Astrocyte (in vitro differentiated cells and primary cell): ENCODE measurements around the gene DPEP1. TPM values are rescaled to one million over a fixed set of nuclear protein-coding genes. Genes with fewer than 3 reads are reported as not detected.
"Not testable (repeated sequence)": the region's sequence is repeated elsewhere in the genome, so short reads cannot be mapped to it uniquely, and the experiment has no call there.

Experiments used
- DNase-seq: peaks from one replicate; pipeline ENCODE4 v3.0.0-alpha.2; 2010; ENCODE audit warnings: low read depth
- FAIRE-seq: peaks from 2 replicates; lab custom pipeline; 2011; peaks lifted over from hg19 to GRCh38; lab: Jason Lieb, UNC
- H2AFZ ChIP-seq: 2 replicates; pipeline ENCODE4 v1.6.0; 2012; ENCODE audit warnings: low read depth, low read length, inconsistent platforms
- H3K27ac ChIP-seq: 2 replicates; pipeline ENCODE4 v1.5.1; 2011; ENCODE audit warnings: low read depth, low read length, inconsistent platforms
- H3K27me3 ChIP-seq: 2 replicates; pipeline ENCODE4 v1.6.0; 2011; ENCODE audit warnings: low read length, inconsistent platforms; ENCODE audit not compliant: insufficient read depth
- H3K36me3 ChIP-seq: 2 replicates; pipeline ENCODE4 v1.5.1; 2011; ENCODE audit warnings: low read length, inconsistent platforms; ENCODE audit not compliant: insufficient read depth
- H3K4me1 ChIP-seq: 2 replicates; pipeline ENCODE4 v1.5.1; 2011; ENCODE audit warnings: low read length, inconsistent platforms; ENCODE audit not compliant: insufficient read depth
- H3K4me2 ChIP-seq: 2 replicates; pipeline ENCODE4 v1.6.0; 2012; ENCODE audit warnings: low read length, inconsistent platforms
- H3K4me3 ChIP-seq: 2 replicates; pipeline ENCODE4 v1.5.1; 2011; ENCODE audit warnings: low read depth, mild to moderate bottlenecking, low read length, inconsistent platforms; ENCODE audit not compliant: insufficient read depth
- H3K79me2 ChIP-seq: 2 replicates; pipeline ENCODE4 v1.6.0; 2012; ENCODE audit warnings: mild to moderate bottlenecking, low read length, inconsistent platforms; ENCODE audit not compliant: insufficient read depth
- H3K9ac ChIP-seq: 2 replicates; pipeline ENCODE4 v1.6.0; 2012; ENCODE audit warnings: mild to moderate bottlenecking, low read length, inconsistent platforms
- H3K9me3 ChIP-seq: 2 replicates; pipeline ENCODE4 v1.5.1; 2012; ENCODE audit warnings: low read depth, mild to moderate bottlenecking, low read length, inconsistent platforms; ENCODE audit not compliant: insufficient read depth
- H4K20me1 ChIP-seq: 2 replicates; pipeline ENCODE4 v1.6.0; 2012; ENCODE audit warnings: low read length, inconsistent platforms; ENCODE audit not compliant: insufficient read depth
- H3K27ac Mint-ChIP-seq: one replicate; pipeline ENCODE4 v1.8.0; 2021; ENCODE audit warnings: mild to moderate bottlenecking, mixed read lengths; ENCODE audit not compliant: unreplicated experiment
- H3K27me3 Mint-ChIP-seq: one replicate; pipeline ENCODE4 v1.8.0; 2021; ENCODE audit warnings: low read depth, mixed read lengths; ENCODE audit not compliant: unreplicated experiment
- H3K36me3 Mint-ChIP-seq: one replicate; pipeline ENCODE4 v1.8.0; 2021; ENCODE audit warnings: low read depth, mixed read lengths; ENCODE audit not compliant: unreplicated experiment
- H3K4me1 Mint-ChIP-seq: one replicate; pipeline ENCODE4 v1.8.0; 2021; ENCODE audit warnings: low read depth, mixed read lengths; ENCODE audit not compliant: unreplicated experiment
- H3K4me3 Mint-ChIP-seq: one replicate; pipeline ENCODE4 v1.8.0; 2021; ENCODE audit warnings: mild to moderate bottlenecking, moderate library complexity, mixed read lengths; ENCODE audit not compliant: unreplicated experiment
- H3K9me3 Mint-ChIP-seq: one replicate; pipeline ENCODE4 v1.8.0; 2021; ENCODE audit warnings: mild to moderate bottlenecking, mixed read lengths; ENCODE audit not compliant: unreplicated experiment
- CTCF ChIP-seq: IDR thresholded peaks from 2 replicates; pipeline ENCODE4 v1.5.1; 2011; ENCODE audit warnings: low read depth, mild to moderate bottlenecking, inconsistent platforms, low read length, moderate library complexity; ENCODE audit not compliant: insufficient read depth
- EZH2 ChIP-seq: IDR thresholded peaks from 2 replicates; pipeline ENCODE4 v1.6.1; 2012; ENCODE audit warnings: mild to moderate bottlenecking, low read length, inconsistent platforms; ENCODE audit not compliant: insufficient read depth
- total RNA-seq: library from RNA; stranded (reverse); gene quantifications from 2 replicates; pipeline ENCODE4 v1.2.1, GENCODE V29; 2021

DPEP1 gene
- total RNA-seq, 1 donor from 2014 or later: 0.11 TPM

GRCh38 chr16:89570342-89570923 lies 43.0 kb upstream of the DPEP1 start:
- Histone ChIP-seq H3K9me3 (no peaks in the 10 kb centered on the region), H3K79me2 (no peaks in the 10 kb centered on the region), H2AFZ (no peak overlapping the region), H3K4me3 (no peak overlapping the region), H3K4me2 (no peak overlapping the region), H3K4me1 (peaks cover 12% of the 10 kb centered on the region), H3K9ac (no peak overlapping the region), H3K36me3 (no peaks in the 10 kb centered on the region), H3K27me3 (no peaks in the 10 kb centered on the region), H3K27ac (no peak overlapping the region), H4K20me1 (peaks cover 21% of the 10 kb centered on the region)
- no peak for DNase-seq
- Mint-ChIP-seq H3K4me3 (no peak overlapping the region), H3K27ac (no peak overlapping the region), H3K36me3 (no peaks in the 10 kb centered on the region), H3K4me1 (peaks cover 15% of the 10 kb centered on the region), H3K9me3 (no peaks in the 10 kb centered on the region), H3K27me3 (peaks cover 5% of the 10 kb centered on the region)
- no peak for FAIRE-seq
- TF ChIP-seq EZH2: no peak
- TF ChIP-seq CTCF: no peak

GRCh38 chr16:89570983-89571598 lies 42.4 kb upstream of the DPEP1 start:
- not testable (repeated sequence) for H3K9ac ChIP-seq, H3K36me3 ChIP-seq, H3K4me2 ChIP-seq, H3K4me3 ChIP-seq, H3K4me3 Mint-ChIP-seq, DNase-seq, H3K9me3 ChIP-seq, H3K27ac ChIP-seq, H3K36me3 Mint-ChIP-seq, H2AFZ ChIP-seq, FAIRE-seq, H3K79me2 ChIP-seq, H3K27me3 Mint-ChIP-seq, H3K27me3 ChIP-seq, H3K9me3 Mint-ChIP-seq, H3K4me1 ChIP-seq, H3K27ac Mint-ChIP-seq
- H4K20me1 ChIP-seq: peaks cover 15% of the 10 kb centered on the region
- peaks cover 12% of the 10 kb centered on the region for H3K4me1 Mint-ChIP-seq

- Histone ChIP-seq H3K79me2 (no peaks in the 10 kb centered on the region), H3K27ac (no peak overlapping the region), H3K4me2 (no peak overlapping the region), H3K9me3 (no peaks in the 10 kb centered on the region), H3K27me3 (no peaks in the 10 kb centered on the region), H2AFZ (no peak overlapping the region), H3K4me3 (no peak overlapping the region), H3K36me3 (no peaks in the 10 kb centered on the region), H4K20me1 (peaks cover 10% of the 10 kb centered on the region), H3K4me1 (peaks cover 5% of the 10 kb centered on the region), H3K9ac (no peak overlapping the region)
- H3K4me1 Mint-ChIP-seq: peaks cover 9% of the 10 kb centered on the region
- no peaks in the 10 kb centered on the region for H3K36me3 Mint-ChIP-seq
- no peak overlapping the region for H3K27ac Mint-ChIP-seq
- no peaks in the 10 kb centered on the region for H3K9me3 Mint-ChIP-seq
- H3K27me3 Mint-ChIP-seq: peaks cover 5% of the 10 kb centered on the region
- no peak overlapping the region for H3K4me3 Mint-ChIP-seq
- FAIRE-seq: no peak
- no peak for TF ChIP-seq EZH2
- TF ChIP-seq CTCF: no peak
- DNase-seq: no peak
Measured at GRCh38 chr16:89571636-89572035, 41.8 kb upstream of the DPEP1 start.
